CMK (cell line): ENCODE measurements around the gene CLDN20.

Experiments used
- DNase-seq: peaks from one replicate; pipeline ENCODE4 v3.0.0-alpha.2; 2010; ENCODE audit warnings: low read depth

CLDN20 gene

DNA sequence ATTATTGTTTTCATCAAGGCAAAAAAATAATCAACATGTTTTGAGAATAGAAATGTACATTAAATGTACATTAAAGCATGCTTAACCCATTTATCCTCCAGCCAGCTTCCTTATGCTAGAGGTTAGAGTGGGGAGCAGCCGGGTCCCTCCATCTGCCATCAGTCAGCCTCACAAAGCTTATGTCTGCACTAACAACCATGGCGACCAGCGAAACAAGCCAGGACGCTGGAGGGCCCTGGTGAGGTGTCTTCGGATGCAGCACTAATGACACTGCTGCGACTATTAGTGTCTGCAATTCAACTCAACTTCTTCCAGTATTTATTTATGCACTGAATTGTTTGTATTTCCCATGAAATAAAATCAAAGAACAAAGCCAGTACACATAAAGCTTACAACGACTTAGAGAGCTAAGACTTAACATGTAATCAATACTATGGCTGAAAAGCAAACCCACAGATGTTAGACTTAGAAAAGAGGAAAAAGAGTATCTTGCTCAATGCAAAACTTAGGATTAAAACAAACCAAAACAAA is 6.8 kb downstream of the CLDN20 start:
- no peak for DNase-seq

DNA sequence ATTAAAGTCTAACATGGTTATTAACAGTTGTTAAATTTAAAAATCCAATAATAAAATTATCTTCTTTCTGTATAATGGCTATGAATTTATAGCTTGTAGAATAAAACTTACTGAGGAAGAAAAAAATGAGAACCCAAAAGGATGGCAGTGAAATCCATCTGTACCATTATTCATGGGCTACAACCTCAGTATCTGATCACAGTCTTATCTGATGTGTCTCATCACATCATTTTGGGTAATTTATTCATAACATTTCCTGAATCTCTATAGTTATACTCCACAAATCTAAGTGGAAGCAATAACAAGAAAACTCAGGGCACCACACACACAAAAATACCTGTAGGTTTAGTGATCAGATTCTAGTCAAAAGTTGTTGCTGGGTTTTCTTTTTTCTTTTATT is 7.3 kb downstream of the CLDN20 start:
- no peak for DNase-seq

DNA sequence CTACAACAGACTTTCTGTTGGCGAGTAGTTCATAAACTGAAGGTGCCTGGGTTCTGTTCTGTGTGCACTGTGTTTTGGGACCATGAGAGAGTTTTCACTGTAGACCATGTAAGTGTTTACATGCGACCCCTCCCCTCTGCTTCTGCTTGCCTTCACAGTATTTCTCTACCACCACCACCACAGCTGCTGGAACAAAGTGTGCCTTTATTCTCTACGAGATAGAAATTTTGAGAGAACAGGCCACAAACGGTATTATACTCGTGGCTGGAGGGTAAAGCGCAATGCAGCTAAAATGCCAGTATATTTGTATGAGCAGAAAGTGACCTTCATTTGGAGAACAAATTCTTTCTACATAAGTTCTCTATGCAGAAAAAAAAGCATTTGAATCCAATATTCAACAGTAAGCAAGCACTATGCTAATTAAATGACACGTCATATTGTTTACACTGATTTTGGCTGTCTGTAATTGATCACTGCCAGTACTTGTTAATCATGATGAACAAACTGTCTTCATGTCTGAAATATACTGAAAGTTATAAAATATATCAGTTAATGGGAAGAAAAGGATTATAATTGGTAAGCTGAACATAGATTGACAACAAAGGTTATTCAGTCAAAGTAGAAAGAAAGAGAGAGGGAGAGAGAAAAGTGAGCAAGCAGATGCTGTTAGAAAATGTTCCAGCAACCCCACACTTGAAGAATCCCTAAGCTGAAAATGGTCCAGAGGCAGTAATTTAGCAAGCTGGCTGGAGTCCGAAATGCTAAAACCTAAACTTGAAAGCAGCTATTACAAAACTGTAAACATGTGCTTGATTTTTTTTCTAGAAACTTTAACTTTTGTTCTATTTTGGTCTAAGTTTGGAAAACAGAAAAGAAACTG is 8.8 kb downstream of the CLDN20 start:
- DNase-seq: no peak

DNA sequence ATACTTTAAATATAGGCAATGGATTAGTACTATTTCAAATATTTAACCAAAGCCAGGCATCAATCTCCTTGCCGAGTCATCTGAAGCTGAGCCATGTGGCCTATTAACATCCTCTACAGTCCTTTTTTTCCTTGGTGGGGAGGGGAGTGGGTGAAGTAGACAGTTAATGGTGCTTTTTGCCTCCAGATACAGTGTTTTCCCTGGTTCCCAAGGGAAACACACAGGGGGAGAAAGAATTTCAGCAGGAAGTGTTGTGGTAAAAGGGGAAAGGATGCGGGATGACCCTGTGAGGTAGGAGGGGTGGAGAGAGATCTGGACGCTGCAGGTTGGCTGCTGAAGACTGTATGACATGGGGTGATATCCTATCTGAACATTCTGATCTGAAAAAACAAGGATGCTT is 9.6 kb downstream of the CLDN20 start:
- no peak for DNase-seq

DNA sequence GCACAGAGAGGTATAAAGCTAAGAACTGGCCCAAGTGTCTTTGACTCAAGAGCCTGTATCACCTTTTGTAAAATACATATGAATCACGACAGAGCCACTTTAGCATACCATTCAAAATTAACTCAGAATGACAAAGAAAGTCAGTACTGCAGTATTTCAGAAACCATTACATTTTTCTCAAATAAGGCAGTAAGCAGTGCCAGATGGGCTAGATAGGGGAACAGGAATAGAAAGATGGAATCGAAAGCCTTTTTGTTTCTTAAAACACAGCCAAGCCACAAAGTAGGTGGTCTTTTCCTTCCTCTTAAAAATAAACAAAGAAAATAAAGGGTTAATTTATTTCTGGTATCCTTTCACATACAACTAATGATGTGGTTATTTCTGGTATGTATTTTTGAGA is 10.3 kb downstream of the CLDN20 start:
- no peak for DNase-seq

GRCh38 chr6:155274533-155274932 is 10.7 kb downstream of the CLDN20 start:
- DNase-seq: no peak

DNA sequence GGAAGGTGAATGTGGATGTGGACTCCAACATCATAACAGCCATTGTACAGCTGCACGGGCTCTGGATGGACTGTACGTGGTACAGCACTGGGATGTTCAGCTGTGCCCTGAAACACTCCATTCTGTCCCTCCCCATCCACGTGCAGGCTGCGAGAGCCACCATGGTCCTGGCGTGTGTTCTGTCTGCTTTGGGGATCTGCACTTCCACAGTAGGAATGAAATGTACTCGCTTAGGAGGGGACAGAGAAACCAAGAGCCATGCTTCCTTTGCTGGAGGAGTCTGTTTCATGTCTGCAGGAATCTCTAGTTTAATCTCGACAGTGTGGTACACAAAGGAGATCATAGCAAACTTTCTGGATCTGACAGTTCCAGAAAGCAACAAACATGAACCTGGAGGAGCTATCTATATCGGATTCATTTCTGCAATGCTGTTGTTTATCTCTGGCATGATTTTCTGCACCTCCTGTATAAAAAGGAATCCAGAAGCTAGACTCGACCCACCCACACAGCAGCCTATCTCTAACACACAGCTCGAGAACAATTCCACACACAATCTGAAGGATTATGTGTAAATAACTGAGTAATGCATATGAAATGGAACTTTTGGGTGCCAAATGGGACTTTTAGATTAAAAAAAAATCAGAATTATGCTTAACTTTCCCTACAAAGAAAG is 12.1 kb downstream of the CLDN20 start:
- DNase-seq: no peak

DNA sequence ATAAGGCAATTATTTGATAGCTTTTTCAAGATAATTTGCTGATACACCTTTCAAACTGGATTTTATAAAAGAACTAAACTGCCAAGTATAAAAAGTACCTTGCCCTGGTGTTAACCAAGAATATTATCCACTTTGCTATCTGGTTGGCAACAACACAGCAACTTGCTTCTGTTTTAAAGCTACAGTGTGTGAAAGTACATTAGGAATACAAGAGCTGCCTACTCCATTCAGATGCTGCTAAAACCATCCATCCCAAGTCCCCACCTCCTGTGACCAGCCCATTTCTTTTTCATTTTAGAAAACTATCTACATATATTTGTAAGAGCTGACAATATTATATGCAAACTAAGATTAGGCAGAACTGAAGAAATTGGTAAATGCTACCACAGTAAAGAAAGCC is 12.8 kb downstream of the CLDN20 start:
- no peak for DNase-seq

DNA sequence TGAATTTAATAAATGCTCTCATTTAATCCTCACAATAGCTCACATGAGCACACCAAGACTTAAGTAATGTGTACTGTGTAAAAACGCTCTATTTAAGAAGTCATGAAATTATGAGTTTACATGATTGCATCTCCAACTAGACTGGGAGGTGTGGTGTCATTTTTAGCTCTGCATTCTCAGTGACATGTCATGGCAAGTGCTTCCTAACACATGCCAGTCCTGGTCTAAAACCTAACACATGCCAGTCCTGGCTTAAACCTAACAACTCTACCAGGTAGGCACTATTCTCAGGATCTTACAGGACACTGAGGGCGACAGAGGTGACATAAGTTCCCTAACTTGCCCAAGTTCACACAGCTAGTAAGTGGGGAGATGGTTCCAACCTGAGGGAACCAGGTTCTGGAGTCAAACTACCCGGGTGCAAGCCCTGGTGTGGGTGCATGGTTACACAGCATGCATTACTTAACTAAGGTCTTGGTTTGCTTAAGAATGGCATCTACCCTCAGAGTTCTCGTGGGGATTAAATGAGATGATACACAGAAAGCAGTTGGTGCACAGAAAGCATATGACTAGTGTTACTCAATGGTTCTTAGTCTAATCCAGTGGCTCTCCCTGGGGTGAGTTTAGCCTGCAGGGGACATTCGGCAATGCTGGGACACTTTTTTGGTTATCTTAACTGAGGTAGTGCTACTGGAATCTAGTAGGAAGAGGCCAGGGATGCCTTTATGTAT is 14.7 kb downstream of the CLDN20 start:
- DNase-seq: no peak

GRCh38 chr6:155284775-155285174 is 21.0 kb downstream of the CLDN20 start:
- DNase-seq: no peak

DNA sequence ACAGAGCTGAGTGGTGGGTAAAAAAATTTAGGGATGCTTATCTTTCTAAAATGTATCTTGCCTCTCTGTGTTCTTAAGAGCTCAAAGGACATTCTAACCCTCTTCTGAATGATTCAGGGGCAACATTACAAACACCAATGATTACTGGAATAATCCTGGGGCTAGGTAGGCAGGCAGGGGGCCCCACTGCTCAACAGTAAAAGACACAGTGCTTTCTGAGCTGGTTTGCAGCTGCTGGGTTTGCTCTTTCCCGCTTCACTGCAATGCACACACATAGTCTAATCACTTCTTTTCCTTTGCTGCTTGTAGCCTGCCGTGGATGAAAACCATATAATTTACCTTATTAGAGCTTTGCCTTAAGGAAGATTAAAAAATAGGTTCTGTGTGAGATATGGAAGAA is 23.9 kb downstream of the CLDN20 start:
- DNase-seq: no peak

- DNase-seq: no peak
These were observed 26.7 kb downstream of the CLDN20 start for GRCh38 chr6:155290491-155290890.

GRCh38 chr6:155291291-155291690 is 27.5 kb downstream of the CLDN20 start:
- no peak for DNase-seq

GRCh38 chr6:155292711-155293110 is 28.9 kb downstream of the CLDN20 start:
- DNase-seq: no peak

DNA sequence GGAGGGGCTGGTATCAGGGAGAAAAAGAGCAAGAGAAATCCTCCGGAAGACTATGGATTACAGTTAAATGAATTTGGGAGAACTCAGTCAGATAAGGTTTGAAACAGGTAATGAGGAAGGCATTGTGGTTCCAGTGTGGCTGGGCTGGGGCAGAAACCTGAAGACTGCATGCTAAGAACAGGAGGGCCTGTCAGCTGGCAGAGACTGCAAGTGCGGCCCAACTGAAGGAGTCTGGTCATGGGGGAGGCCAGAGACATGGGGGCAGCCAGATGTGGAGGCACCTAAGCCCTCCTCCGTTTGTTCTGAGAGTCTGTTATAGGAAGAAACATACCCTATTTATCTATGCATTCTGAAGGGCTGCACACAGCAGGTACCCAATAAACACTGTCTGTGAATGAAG is 33.9 kb downstream of the CLDN20 start:
- no peak for DNase-seq

- DNase-seq: no peak
These were observed 38.1 kb downstream of the CLDN20 start for GRCh38 chr6:155301867-155302266.

- DNase-seq: no peak
These were observed 39.6 kb downstream of the CLDN20 start for GRCh38 chr6:155303361-155303870.

GRCh38 chr6:155306958-155307357 is 43.1 kb downstream of the CLDN20 start:
- DNase-seq: no peak

GRCh38 chr6:155309150-155309549 is 45.3 kb downstream of the CLDN20 start:
- no peak for DNase-seq

DNA sequence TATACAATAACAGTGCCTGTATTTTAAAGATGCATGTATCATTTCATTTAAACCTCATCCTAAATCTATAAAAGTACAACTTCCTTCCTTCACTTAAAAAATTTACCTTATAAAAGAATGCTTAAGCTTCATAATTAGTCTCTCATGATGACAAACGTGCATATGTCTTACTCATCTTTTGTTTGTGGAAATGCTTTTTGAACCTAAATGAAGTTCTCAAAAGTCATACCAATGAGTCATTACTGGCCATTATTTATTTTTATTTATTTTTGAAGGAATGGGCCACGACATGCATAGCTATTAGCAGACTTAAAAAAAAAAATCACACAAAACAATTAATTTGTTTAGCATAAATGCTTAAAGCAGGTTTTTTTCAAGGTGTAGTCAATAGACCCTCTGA is 46.8 kb downstream of the CLDN20 start:
- no peak for DNase-seq

DNA sequence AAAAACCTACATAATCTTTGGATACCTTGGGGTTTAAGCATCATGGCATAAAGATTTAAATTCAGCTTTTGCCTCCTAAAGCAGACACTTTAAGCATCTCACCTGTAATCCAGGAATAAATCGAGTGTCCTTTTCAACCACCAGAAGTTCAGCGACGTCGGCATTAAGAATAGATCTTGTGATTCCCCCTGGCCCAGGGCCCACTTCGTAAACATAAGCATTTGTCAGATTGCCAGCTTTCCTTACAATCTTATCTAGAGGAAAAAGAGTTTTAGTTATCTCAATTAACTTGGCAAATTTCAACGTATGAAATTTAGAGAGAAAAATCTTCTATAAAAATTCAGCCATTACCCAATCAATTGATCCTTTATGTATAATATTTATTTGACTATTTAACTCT is 47.3 kb downstream of the CLDN20 start:
- DNase-seq: no peak

DNA sequence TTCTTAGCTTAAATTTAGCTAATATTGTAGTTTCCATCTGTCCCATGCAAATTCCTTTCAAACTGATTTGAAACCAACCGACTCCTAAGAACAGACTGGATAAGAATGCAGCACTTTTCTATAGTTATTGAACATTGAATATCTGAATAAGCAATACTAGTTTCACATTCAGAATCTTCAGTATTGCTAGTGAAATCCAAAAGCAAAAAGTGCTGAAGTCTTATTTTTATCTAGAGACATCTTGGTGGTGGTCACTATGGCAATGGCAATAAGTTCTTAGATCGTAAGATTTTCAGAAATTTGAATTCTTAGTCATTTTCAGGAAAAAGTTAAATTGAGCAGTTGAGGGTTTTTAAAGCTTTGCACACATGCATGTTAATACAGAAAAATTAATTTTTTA is 47.8 kb downstream of the CLDN20 start:
- no peak for DNase-seq
